ENCODE measurements around the gene P3H1.

DNA sequence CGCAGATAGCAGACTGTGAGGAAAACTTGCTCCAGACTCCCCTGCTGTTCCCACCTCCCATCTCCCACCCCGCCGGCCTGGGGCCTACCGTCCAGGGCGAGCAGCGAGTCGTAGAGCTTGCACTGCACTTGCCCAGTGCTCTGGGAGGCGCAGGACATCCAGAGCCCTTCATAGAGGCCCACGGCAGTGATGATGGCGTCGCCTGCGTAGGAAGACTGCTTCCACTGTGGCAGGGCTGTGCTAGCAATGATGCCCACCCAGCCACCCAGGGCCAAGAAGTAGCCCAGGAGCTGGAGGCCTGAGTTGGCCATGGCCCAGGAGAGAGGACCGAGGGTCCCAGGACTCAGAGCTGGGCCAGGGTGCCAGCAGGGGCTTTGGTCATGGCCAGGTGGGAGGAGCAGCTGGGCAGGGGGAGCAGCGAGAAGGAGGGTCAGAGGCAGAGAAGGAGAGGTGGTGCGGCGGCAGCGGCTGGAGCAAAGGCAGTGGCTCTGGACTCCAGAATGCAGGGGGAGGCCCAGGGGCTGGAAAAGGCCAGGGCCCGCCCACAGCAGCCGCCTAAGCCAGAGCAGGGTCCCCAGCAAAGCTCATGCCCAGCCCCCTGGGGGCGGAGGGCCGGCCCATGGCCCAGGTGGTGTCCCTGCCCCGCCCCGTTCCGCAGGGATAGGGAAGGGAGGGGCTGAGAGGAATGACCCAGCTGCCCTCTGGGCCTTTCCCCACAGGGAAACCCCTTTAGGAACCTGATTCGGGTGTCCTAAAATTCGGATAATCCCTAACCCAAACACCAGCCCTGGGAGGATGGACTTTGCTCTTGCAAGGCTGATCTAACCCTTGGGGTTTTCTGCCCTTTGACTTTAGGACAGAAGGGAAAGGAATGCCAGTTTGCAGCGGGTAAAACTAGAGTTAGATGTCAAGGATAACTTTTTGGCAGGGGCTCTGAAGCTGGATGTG lies 26.8 kb downstream of the P3H1 start, which contains the start of gene CLDN19:
- TF ChIP-seq, protein P1, sequence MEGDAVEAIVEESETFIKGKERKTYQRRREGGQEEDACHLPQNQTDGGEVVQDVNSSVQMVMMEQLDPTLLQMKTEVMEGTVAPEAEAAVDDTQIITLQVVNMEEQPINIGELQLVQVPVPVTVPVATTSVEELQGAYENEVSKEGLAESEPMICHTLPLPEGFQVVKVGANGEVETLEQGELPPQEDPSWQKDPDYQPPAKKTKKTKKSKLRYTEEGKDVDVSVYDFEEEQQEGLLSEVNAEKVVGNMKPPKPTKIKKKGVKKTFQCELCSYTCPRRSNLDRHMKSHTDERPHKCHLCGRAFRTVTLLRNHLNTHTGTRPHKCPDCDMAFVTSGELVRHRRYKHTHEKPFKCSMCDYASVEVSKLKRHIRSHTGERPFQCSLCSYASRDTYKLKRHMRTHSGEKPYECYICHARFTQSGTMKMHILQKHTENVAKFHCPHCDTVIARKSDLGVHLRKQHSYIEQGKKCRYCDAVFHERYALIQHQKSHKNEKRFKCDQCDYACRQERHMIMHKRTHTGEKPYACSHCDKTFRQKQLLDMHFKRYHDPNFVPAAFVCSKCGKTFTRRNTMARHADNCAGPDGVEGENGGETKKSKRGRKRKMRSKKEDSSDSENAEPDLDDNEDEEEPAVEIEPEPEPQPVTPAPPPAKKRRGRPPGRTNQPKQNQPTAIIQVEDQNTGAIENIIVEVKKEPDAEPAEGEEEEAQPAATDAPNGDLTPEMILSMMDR (IDR thresholded peaks at IDR 0.05; ENCODE audit: insufficient read depth, low read length), result no peak
- no peak for TF ChIP-seq SPI1 (IDR thresholded peaks at IDR 0.05; ENCODE audit: borderline replicate concordance, low read depth)
- TF ChIP-seq GABPA (IDR thresholded peaks at IDR 0.05; ENCODE audit: low read depth), result no peak
